Glomerular visceral epithelial cell (primary cell): ENCODE results near the gene ABCC3.

ENCODE experiments used
- DNase-seq: peaks from one replicate; pipeline ENCODE4 v3.0.0-alpha.2; 2016; ENCODE audit errors: extremely low spot score

Gene ABCC3

DNA sequence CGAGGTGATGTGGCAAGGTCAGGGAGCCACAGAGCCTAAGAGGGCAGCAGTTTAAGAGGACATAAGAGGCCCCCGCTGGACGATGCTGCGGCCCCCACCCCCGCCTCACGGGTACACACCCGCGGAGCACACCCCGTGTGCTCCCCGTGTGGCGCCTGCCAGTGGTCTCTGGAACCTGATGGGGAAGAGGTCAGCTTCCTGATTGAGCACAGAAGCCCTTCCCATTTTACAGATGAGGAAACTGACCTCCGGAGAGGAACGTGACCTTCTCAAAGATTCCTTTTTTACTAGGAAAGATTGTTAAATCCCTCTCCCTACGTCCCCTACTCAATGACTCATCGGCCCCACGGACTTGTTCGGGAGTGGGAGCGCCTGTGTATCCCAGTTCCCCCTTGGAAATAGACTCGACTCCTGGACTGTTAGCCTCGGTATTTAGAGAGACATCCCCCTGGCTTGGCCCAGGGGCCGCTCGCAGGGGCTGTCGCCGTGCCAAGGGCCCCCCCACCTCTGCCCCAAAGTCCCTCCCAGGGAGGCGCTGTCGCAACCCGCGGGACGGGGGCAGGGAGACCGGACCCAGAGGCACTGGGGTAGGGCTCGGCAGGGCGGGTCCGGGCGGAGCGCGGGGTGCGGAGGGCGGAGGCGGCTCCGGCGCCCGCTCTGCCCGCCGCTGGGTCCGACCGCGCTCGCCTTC lies at the start of gene ABCC3:
Gene ABCC3 (plus strand): TSS at position 658 of the 691 bp plus-strand sequence. CDS start 56 bp downstream, outside the sequence.
- peak; percentile 56 for DNase-seq

DNA sequence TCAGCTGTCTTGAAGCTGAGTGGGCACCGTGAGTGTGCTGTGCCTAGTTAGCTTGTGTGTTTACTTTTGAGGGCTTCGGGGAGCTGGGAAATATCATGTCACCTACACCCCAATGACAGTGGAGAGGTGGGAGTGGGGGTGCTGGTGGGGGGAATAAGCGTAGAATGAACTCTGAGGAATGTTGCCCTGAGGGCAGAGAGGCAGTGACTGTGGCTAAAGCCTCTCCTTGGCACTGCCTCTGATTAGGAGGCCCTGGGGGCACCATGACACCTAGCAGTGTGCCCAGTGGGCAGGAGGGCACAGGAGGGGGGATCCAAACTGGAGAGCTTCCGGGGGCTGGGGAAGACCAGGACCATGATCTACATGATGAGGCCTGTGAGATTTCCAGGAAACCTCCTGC lies 49.3 kb upstream of the ABCC3 start:
- DNase-seq, result no peak

GRCh38 chr17:50585891-50586290 lies 48.8 kb upstream of the ABCC3 start:
- DNase-seq, result no peak

GRCh38 chr17:50586421-50587247 lies 48.0 kb upstream of the ABCC3 start:
- DNase-seq, result no peak

GRCh38 chr17:50587571-50587970 lies 47.1 kb upstream of the ABCC3 start:
- no peak for DNase-seq

DNA sequence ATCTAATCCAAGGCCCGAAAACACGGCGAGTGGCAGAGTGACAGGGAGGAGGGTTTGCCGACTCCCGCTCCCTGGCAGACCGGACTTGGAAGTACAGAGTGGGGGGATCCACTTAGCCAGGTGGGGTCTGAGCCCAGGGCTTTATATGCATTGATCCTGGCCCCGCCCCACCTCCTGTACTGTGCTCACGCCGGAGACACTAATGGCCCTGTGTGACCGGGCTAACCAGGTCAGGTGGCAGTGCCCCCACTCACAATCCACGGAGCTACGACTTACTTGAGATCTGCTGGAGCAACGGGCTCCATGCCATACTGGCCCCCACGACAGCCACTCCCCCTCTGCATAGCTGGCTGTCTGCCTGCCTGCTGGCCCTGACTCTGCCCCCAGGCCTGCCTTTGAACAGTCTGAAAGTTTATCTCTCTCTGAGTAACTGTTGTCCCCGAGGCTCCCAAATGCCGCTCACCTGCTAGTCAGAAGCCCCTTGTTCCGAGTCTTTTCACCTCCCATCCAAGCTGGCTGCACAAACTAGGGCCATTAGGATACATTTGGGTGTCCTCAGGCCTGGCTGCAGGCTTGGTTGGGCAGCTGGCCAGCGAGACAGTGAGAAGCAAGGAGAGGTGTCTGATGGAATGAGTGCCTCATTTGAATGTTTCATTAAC lies 46.2 kb upstream of the ABCC3 start:
- no peak for DNase-seq

DNA sequence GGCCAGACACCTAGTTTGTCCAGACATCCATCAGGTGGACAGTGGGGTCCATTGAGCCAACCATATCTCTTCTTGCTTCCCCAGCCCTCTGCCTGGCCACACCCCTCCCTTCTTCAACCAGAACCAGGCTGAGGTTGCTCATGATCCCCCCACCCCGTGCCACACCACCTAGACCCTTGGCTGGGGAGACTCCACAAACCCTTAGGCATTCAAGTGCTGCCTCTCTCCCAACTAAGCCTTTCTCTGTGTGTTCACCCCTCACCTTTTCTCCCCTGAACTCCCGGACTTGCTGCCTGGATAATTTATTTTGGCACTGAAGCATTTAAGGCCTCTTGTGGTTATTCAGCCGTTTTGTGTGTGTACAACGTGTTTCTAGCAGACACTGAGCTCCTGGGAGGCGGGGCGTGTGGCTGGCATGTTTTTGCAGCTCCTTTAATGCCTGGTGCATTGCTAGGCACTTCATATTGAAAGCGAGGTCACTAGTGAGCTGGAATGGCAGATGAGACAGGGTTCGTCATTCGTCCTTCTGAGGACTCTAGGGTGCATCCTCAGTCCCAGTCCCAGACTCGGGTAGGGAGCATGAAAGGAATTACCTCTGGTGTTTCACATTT lies 45.5 kb upstream of the ABCC3 start:
- no peak for DNase-seq

GRCh38 chr17:50590946-50591737 lies 43.5 kb upstream of the ABCC3 start:
- DNase-seq, result no peak

GRCh38 chr17:50593321-50593720 lies 41.4 kb upstream of the ABCC3 start:
- DNase-seq, result no peak

- DNase-seq, result no peak
These were observed 40.4 kb upstream of the ABCC3 start for GRCh38 chr17:50594128-50594823.

DNA sequence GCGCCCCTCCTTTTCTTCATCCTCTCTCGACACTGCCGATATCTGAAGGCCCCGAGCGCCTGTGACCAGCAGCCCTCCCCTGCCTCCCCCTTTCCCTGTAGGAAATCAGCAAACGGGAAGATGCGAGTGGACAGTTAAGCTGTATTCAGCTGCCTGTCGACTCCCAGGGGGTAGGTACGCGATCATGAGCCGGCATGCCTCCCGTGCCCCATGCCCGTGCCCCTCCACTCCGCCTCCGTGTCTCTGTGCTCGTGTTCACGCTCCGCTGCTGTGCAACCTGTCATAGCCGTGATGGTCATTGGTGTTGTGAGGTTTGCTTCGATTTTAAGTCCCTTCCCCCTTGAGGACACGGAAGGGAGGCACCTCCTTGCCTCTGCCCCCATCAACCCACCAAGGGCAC lies 39.8 kb upstream of the ABCC3 start:
- DNase-seq, result no peak

DNA sequence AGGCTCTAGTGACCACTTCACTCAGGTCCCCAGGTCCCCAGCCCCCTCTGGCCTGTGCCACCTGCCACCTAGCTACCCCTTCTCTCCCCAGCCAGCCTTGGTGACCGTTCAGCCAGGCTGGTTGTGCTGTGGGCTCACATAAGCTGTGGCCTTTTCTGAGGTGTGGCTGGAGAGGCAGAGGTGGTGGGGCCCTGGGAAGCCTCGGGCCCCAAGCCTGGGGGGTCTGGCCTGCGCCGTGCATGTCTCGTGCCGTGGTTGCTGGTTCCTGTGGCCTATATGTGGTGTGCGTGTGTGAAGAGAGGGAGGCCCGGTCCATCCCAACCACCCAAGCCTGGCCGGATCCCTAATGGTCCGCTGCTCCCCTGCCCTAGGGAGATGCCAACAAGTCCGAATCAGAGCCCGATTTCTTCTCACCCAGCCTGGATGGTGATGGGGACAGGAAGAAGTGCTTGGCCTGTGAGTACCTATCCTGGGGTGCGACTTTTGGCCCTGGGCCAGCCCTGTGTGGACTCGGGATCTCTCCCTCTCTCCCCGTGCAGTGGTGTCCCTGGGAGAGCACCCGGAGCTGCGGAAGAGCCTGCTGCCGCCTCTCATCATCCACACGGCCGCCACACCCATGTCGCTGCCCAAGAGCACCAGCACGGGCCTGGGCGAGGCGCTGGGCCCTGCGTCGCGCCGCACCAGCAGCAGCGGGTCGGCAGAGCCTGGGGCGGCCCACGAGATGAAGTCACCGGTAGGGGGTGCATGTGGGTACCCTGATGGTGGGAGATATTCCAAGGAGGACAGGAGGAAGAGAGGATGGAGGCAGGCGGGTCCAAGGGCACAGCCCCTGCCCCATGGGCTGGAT lies 38.3 kb upstream of the ABCC3 start:
- DNase-seq, result no peak

DNA sequence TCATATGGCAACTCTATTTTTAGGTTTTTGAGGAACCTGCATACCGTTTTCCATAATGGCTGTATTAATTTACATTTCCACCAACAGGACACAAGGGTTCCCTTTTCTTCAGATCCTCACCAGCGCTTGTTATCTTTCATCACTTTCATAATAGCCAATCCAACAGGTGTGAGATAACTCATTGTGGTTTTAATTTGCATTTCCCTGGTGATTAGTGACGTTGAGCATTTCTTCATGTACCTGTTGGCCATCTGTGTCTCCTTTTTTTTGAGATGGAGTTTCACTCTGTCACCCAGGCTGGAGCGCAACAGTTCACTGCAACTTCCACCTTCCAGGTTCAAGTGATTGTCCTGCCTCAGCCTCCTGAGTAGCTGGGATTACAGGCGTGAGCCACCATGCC lies 36.2 kb upstream of the ABCC3 start:
- no peak for DNase-seq

DNA sequence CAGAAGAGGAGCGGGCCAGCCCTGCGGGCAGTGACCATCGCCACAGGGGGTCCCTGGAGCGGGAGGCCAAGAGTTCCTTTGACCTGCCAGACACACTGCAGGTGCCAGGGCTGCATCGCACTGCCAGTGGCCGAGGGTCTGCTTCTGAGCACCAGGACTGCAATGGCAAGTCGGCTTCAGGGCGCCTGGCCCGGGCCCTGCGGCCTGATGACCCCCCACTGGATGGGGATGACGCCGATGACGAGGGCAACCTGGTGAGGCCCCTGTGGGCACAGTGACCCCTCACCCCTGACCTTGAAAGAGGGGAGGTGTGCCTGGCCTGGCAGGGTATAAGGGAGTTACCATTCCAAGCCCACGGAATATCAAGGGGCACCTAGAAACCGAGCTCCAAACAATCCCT lies 35.1 kb upstream of the ABCC3 start:
- DNase-seq, result no peak

GRCh38 chr17:50601823-50602375 lies 32.8 kb upstream of the ABCC3 start:
- DNase-seq, result no peak

DNA sequence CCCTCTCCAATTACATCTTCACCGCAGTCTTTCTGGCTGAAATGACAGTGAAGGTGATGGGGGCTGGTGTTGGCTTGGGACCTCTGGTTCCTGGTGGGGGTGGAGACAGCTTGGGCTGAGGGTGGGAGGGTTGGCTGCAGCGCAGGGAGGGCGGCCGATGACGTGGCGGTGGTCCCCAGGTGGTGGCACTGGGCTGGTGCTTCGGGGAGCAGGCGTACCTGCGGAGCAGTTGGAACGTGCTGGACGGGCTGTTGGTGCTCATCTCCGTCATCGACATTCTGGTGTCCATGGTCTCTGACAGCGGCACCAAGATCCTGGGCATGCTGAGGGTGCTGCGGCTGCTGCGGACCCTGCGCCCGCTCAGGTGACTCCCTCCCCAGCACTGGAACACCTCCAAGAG lies 31.8 kb upstream of the ABCC3 start:
- no peak for DNase-seq

DNA sequence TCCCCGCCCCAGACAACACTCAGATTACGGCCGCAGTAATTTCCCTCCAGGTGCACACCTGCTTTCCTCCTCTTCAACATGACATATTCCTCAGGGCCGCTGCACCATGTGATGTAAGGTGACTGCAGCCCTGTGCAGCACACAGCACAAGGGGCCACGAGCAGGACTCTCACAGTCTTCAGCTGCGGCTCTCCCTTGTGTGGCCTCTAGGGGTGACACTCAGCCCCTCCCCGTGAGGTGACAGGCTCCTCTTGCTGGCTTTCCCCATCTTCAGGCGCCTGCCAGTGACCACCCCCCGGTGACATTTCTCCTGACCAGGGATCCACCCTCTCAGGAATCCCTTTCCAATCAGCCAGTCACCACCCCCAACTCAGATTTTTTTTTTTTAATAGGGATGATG lies 31.3 kb upstream of the ABCC3 start:
- DNase-seq, result no peak

DNA sequence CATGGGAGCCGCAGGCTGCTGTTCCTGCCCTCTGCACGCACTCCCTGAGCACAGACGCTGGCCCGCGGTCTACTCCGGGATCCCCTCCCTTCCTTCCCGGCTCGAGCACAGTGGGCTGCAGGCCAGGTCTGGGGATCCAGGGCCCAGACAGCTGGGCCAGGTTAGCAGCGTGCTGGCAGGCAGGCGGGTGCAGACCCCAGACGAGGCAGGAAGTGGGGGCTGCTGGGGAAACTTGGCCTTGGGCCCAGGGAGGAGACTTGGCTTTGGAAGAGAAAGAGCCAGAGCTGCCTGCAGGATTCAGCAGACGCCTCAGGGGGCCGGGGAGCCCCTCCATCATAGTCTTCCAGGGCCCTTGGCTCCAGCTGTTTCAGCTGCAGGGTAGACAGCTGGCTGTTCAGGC lies 30.2 kb upstream of the ABCC3 start:
- DNase-seq, result no peak

DNA sequence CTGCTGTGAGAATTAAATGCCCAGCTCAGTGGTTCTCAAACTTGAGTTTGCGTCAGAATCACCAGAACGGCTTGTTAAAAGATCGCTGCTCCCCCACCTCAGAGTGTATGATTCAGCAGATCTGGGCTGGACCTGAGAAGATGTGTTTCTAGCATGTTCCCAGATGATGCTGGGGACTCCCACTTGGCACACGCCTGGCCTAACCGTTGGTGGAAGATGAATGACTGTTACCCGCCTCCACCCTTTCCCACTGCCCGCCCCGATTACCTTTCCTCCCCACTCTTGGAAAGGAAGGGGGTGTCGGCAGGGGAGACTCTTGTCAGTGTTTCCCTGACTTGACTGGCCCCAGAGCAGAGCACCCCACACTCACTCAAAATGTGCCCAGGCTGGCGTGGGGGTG lies 29.3 kb upstream of the ABCC3 start:
- DNase-seq, result no peak
